Head of caudate nucleus (tissue), 42 donors: ENCODE results near the gene RALGAPA1.
A peak's percentile ranks its signal among the peaks of the same experiment; 100 is the strongest.
"Not testable (repeated sequence)": the region's sequence is repeated elsewhere in the genome, so short reads cannot be mapped to it uniquely, and the experiment has no call there.

ENCODE experiments used
- DNase-seq, 42 donors: peaks; one replicate each; pipeline versions ENCODE4 v3.0.0 to v3.0.0-alpha.2; 2020 to 2021; ENCODE audit warnings: mixed read lengths in 7 of 42
- intact Hi-C: fragments of 100-400 bp; cut with DNase I; formaldehyde crosslinking; loops from one replicate; pipeline ENCODE4 v1.15.0; 2022

RALGAPA1 gene

GRCh38 chr14:35725930-35726329 is 83.2 kb downstream of the RALGAPA1 start:
- DNase-seq = no peak
- intact Hi-C loops = no loop called here

- intact Hi-C loops = no loop called here
Observed at GRCh38 chr14:35715079-35715478, 94.0 kb downstream of the RALGAPA1 start.

GRCh38 chr14:35712466-35712865 is 96.6 kb downstream of the RALGAPA1 start:
- DNase-seq = no peak
- intact Hi-C loops = no loop called here

More at GRCh38 chr14:35715079-35715478, 94.0 kb downstream of the RALGAPA1 start:
- DNase-seq = no peak

- no peak for DNase-seq
- intact Hi-C loops = no loop called here
Observed at GRCh38 chr14:35708062-35708461, 101.0 kb downstream of the RALGAPA1 start.

DNA sequence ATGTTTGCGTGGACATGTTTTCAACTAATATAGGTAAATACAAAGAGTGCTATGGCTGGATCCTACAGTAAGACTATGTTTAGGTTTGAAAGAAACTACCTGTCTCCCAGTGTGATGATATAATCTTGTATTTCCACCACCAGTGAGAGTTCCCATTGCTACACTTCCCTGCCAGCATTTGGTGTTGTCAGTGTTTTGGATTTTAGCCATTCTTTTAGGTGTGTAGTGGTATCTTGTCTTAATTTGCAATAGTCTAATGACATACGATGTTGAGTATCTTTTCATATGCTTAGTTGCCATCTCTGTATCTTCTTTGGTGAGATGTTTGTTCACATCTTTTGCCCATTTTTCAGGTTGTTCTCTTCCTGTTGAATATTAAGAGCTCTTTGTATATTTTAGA is 103.5 kb downstream of the RALGAPA1 start:
- intact Hi-C loops = no loop called here

DNA sequence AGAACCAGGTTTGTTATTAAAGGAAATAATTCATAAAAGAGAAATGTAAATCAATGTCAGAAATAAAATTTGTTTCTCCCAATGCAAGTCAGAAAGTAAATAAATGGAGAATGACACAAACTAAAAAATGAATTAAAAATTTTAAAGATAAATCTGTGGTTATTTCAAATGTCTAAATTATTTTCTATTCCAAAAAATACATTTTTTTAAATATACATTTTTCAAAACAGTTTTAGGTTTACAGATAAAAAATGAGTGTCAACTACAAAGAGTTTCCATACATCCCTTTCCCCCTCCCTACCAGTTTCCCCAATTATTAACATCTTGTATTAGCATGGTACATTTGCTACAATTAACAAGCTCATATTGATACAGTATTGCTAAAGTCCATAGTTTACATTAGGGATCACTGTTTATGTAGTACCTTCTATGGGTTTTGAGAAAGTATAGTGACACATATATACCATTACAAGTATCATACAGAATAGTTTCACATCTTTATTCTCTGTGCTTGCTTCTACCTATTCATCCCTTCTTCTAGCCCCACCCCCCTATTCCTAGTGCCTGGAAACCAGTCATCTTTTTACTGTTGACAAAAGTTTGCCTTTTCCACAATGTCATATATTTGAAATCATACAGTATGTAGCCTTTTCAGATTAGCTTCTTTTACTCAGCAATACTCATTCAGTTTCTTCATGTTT is 104.2 kb downstream of the RALGAPA1 start:
- intact Hi-C loops = no loop called here
- no peak for DNase-seq

More for the DNA sequence above, 103.5 kb downstream of the RALGAPA1 start:
- DNase-seq = no peak

DNA sequence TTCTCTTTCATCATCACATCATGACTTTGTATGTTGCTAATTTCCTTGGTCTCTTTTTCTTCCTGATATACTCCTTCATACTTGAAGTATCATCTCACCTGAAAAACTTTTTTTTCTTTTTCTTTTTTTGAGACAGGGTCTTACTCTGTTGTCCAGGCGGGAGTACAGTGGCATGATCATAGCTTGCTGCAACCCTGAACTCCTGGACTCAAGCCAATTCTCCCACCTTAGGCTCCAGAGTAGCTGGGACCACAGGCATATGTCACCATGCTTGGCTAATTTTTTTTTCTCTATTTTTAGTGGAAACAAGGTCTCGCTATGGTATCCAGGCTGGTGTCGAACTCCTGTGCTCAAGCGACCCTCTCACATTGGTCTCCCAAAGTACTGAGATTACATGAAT is 107.6 kb downstream of the RALGAPA1 start:
- no peak for DNase-seq
- intact Hi-C loops = no loop called here

DNA sequence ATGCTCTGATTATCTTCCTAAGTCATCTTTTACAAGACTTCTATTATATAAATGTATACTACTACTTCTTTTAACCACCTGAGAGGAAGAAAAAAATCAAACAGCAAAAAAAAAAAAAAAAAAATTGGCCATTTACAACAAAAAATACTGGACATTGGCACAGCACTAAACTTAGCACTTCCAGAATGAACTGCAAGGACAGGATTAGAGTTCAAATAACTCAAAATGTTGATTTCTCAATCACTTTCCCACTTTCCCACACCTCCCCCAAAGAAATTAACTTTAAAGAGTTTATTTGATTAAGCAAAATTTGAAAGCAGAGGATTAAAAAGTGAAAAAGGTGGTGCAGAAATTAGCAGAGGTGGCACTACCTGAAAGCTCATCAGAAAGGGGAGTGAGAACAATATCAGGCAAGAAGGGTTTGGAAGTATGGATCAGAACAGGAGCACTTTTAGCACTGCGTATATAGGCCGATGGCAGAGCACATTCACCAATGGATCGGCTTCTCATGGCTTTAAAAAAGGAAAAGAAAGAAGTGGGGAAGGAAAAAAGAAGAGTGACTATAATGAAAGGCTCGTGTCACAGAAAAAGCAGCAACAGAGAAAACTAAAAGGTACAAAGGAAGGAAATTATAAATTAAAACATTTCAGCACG is 109.2 kb downstream of the RALGAPA1 start:
- intact Hi-C loops = no loop called here
- no peak for DNase-seq

- intact Hi-C loops = no loop called here
- DNase-seq = no peak
Observed at GRCh38 chr14:35696575-35696974, 112.5 kb downstream of the RALGAPA1 start.

GRCh38 chr14:35696119-35696518 is 113.0 kb downstream of the RALGAPA1 start:
- intact Hi-C loops = no loop called here
- DNase-seq = no peak

DNA sequence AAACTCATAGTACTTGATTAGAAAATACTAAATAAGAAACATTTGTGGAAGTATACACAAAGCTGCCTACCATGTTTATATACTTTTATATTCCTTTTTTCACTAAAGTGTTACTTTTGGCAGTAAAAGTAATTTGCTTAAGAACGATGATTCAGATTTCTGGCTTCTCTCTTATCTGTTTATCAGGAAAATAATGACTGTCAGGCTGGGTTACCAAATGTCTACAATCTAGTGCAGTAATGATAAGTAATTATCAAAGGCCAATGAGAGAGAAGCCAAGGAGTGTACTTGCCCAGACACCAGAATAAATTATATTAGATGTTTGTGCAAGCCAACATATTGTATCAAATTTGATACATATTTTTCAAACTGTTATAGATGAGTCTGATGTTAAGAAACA is 113.4 kb downstream of the RALGAPA1 start:
- intact Hi-C loops = no loop called here
- no peak for DNase-seq

- DNase-seq = no peak
- intact Hi-C loops = no loop called here
Observed at GRCh38 chr14:35695072-35695471, 114.0 kb downstream of the RALGAPA1 start.

- no peak for DNase-seq
- intact Hi-C loops = no loop called here
Observed at GRCh38 chr14:35689000-35689460, 120.1 kb downstream of the RALGAPA1 start.

DNA sequence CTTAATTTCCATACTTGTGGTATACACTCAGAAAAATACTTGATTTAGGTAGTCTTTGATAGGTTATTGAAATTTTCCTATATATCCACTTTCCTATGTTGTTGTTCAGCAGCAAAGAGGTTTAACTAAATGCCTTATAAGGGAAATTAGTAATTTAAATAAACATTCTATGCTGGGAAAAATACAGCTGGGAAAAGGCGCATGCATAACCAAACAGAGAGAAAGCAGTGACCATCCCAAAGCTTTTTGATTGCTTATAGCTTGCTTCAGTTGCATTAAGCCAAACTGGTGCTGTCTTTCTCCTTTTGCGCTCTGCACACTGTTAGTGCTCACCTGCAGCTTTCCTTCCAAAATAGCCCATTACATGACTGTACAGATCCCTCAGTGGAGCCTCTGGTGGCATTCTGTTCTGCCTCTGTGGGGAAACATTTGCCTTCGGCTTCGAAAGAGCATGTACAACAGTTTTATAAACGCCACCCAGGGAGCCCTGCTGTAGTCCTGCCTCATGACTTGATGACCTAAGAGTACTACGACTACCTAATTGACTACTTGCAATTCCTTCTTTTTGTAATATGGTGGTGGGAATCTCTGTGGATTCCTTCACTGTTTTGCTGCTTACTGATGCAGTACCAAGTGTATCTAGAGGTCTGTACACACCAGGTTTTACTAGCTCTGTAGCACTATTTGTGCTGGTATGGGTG is 120.8 kb downstream of the RALGAPA1 start:
- intact Hi-C loops = no loop called here

GRCh38 chr14:35687335-35687939 is 121.7 kb downstream of the RALGAPA1 start:
- intact Hi-C loops = no loop called here
- DNase-seq = peak in 28 of 42 donors; percentile 17 to 77 (median 48)

More for the DNA sequence above, 120.8 kb downstream of the RALGAPA1 start:
- no peak for DNase-seq

DNA sequence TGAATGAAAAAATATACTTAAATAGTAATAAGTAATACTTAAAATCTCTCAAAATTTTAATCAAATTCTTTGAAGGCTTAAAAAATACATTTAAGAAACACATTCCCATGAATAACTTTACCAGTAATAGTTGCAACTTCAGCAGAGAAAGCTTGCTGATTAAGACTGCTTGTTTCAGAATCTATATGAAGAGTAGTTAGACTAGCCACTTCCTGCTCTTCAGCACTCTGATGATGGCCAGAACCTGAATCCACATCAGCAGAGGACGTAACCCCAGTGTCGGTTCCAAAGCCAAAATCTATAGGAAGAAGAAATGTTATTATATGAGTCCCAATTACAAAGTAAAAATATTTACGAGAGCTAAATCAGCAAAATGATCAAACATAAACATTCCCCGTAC is 125.4 kb downstream of the RALGAPA1 start:
- DNase-seq, intact Hi-C loops: not testable (repeated sequence)

DNA sequence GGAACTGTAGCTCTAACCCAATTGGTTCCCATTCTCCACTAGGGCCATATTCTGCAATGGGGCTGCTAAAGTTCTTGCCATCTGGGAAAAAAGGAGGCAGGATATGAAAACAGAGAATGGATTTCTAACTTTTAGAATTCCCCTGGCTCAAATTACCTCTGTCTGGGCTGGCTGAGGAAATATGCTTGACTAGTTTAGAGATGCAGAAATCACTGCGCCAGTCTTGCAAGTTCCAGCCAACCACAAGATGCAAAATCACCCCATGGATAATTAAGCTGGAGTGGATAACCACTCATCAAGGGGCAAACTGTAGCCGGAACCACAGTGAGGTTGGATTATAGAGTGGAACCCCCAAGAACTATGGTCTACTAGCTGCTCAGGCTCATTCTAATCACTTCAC is 126.3 kb downstream of the RALGAPA1 start:
- DNase-seq = no peak
- intact Hi-C loops = no loop called here

- intact Hi-C loops = no loop called here
- DNase-seq = no peak
Observed at GRCh38 chr14:35678403-35679028, 130.6 kb downstream of the RALGAPA1 start.

- no peak for DNase-seq
- intact Hi-C loops = no loop called here
Observed at GRCh38 chr14:35669782-35670181, 139.3 kb downstream of the RALGAPA1 start.
